ENCODE results near the gene ELAVL3. TPM values are rescaled to one million over a fixed set of nuclear protein-coding genes. Genes with fewer than 3 reads are reported as not detected.
A peak's percentile ranks its signal among the peaks of the same experiment; 100 is the strongest.

Gene ELAVL3
- total RNA-seq, 2 donors from 2014 or later = not detected

DNA sequence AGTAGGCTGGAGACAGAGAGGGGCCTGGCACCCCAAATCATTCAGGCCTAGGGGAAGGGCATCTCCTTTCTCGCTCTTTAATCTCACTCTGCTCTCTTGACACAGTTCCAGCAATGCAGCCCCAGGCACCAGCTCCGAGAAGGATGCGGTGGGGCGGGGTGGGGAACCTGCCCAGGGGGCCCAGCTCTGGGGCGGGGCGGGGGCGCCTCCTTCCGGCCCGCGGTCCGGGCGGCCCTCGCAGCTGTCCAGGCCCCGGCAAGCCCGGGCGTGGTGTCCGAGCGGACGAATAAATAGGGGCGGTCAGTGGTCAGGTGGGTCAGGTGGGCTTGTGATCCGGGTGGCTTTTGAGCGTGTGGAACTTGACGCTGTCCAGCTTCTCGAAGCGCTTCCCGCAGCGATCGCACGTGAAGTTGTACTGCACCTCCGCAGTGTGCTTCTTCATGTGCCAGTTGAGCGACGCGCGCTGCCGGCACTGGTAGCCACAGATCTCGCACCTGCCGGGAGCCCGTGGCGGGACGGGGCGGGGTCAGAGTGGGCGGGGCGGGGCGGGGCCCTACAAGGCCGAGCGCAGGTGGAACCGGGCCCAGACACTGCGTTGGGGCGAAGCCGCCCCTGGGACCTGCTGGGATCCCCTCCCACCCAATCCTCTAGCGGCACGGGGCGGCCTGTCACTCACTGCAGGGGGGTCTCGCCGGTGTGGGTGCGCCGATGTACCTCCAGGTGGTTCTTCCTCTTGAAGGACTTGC, 2.7 kb upstream of the ELAVL3 start:
- peaks cover 30% of the 10 kb centered on the region for H3K4me1 ChIP-seq
- no peak for TF ChIP-seq POLR2A (IDR thresholded peaks at IDR 0.05)
- TF ChIP-seq, protein P1, sequence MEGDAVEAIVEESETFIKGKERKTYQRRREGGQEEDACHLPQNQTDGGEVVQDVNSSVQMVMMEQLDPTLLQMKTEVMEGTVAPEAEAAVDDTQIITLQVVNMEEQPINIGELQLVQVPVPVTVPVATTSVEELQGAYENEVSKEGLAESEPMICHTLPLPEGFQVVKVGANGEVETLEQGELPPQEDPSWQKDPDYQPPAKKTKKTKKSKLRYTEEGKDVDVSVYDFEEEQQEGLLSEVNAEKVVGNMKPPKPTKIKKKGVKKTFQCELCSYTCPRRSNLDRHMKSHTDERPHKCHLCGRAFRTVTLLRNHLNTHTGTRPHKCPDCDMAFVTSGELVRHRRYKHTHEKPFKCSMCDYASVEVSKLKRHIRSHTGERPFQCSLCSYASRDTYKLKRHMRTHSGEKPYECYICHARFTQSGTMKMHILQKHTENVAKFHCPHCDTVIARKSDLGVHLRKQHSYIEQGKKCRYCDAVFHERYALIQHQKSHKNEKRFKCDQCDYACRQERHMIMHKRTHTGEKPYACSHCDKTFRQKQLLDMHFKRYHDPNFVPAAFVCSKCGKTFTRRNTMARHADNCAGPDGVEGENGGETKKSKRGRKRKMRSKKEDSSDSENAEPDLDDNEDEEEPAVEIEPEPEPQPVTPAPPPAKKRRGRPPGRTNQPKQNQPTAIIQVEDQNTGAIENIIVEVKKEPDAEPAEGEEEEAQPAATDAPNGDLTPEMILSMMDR (IDR thresholded peaks at IDR 0.05) = no peak
- no peak overlapping the region for H3K4me3 ChIP-seq
- no peak overlapping the region for H3K27ac ChIP-seq
- no peaks in the 10 kb centered on the region for H3K9me3 ChIP-seq
- intact Hi-C loops (cut with DNase I) = loop anchor here (10.0 kb wide), 1 partner anchor 189 kb away; the partner anchor contains the start of gene TSPAN16
- ATAC-seq (no peak), DNase-seq (no peak)
- no peaks in the 10 kb centered on the region for H3K36me3 ChIP-seq (replicated peaks in 1 of 2; ENCODE audit: insufficient read depth in 1 of 2, low read depth in 2 of 2)
- 81 to 84% methylated on average over 18 to 56 of the region's 57 CpGs for WGBS, 2 donors
- H3K27me3 ChIP-seq = peaks cover 0 to 35% of the 10 kb centered on the region in 2 donors

DNA sequence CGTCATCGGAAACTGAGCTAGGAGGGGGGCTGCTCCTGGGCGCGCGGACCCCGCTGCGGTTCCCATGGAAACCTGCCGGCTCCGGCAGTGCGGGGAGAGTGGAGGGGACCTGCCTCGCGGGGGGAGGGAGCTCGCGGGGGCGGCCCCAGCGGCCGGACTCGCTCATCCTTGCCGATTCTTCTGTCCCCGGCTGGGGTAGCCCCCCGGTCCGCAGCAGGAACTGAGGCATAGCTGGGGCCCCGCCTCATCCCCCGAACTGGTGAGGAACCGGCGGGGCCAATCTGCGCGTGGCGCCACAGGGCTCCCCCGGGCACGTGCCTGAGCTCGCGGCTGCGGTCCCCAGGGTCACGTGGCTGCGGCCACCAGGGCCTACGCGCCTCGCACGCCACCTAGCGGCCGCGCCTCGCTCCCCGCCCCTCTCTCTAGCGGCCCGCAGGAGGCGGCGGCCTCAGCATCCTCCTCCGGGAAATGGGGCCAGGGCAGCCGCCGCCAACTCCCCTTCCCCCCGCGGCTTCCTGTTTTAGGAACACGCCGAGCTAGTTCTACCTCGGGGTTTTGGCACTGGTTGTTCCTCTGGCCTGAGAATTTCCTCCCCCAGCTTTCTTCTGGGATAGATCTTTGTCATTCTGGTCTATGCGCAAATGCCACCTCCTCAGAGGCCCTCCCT, 1.7 kb upstream of the ELAVL3 start:
- peaks cover 30% of the 10 kb centered on the region for H3K4me1 ChIP-seq
- no peak overlapping the region for H3K27ac ChIP-seq
- peak; percentile 73 to 82 (median 79) for DNase-seq
- peaks cover 0 to 35% of the 10 kb centered on the region in 2 donors for H3K27me3 ChIP-seq
- intact Hi-C loops (cut with DNase I) = loop anchor here (10.0 kb wide), 1 partner anchor 188 kb away; the partner anchor contains the start of gene TSPAN16
- WGBS, 2 donors = 4 to 9% methylated on average over 9 to 46 of the region's 58 CpGs
- no peaks in the 10 kb centered on the region for H3K36me3 ChIP-seq (replicated peaks in 1 of 2; ENCODE audit: insufficient read depth in 1 of 2, low read depth in 2 of 2)
- peak in 1 of 3 donors; percentile 14 for TF ChIP-seq POLR2A (IDR thresholded peaks at IDR 0.05)
- TF ChIP-seq, protein P1 (IDR thresholded peaks at IDR 0.05) = peak; percentile 82 to 96 (median 93)
- ATAC-seq = peak; percentile 71
- no peaks in the 10 kb centered on the region for H3K9me3 ChIP-seq
- H3K4me3 ChIP-seq = no peak overlapping the region

GRCh38 chr19:11481534-11482383, 913 bp upstream of the ELAVL3 start:
- DNase-seq (peak in 3 of 4 donors; percentile 37 to 63 (median 51)), ATAC-seq (peak; percentile 34)
- peaks cover 30% of the 10 kb centered on the region for H3K4me1 ChIP-seq
- TF ChIP-seq, protein P1 (IDR thresholded peaks at IDR 0.05) = no peak
- TF ChIP-seq POLR2A (IDR thresholded peaks at IDR 0.05) = peak in 1 of 3 donors; percentile 9
- H3K27me3 ChIP-seq = peaks cover 0 to 35% of the 10 kb centered on the region in 2 donors
- no peak overlapping the region for H3K27ac ChIP-seq
- no peaks in the 10 kb centered on the region for H3K36me3 ChIP-seq (replicated peaks in 1 of 2; ENCODE audit: insufficient read depth in 1 of 2, low read depth in 2 of 2)
- intact Hi-C loops (cut with DNase I) = loop anchor here (10.0 kb wide), 1 partner anchor 187 kb away; the partner anchor contains the start of gene TSPAN16
- no peak overlapping the region for H3K4me3 ChIP-seq
- WGBS, 2 donors = 5 to 20% methylated on average over 1 to 50 of the region's 50 CpGs
- no peaks in the 10 kb centered on the region for H3K9me3 ChIP-seq

DNA sequence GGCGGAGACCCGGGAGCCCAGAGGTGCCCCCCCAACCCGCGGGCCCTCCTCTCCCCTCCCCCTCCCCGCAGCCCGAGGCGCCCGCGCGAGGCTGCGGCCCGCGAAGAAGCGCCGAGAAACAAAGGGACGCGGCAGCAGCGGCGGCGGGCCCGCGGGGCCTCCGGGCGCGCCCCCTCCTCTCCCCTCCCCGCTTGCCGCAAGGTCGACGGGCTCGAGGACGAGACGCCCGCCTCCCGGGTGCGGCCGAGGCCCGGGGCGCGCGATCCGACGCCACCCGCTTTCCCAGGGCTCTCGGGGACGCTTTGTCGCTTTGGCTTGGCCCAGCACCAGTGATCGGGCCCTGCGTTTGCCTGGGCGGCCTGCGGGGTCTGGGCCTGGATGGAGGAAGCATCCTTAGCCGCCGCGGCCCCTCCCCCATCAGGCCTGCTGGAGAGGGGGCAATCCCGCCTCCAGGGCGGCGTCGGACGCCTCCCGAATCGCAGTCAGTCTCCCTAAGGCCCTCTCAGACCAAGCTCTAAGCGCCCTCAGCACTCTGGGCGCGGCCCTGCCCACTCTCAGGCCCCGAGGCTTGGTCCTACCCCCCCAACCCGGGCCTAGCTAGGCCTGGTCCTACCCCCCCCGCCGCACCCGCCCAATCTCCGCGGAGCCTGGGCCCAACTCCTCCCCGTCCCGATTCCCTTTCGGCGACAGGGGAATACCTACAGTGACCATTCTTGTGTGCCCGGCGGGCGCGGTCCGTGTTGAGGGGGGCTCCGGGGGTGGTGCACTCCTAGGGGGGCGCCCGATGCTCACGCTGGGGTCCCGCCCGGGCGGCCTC, 740 bp downstream of the ELAVL3 start:
- TF ChIP-seq, protein P1 (IDR thresholded peaks at IDR 0.05) = no peak
- no peak for TF ChIP-seq POLR2A (IDR thresholded peaks at IDR 0.05)
- no peaks in the 10 kb centered on the region for H3K9me3 ChIP-seq
- no peak overlapping the region for H3K27ac ChIP-seq
- intact Hi-C loops (cut with DNase I) = loop anchor here (10.0 kb wide), 1 partner anchor 185 kb away; the partner anchor contains the start of gene TSPAN16
- 4 to 23% methylated on average over 15 to 76 of the region's 86 CpGs for WGBS, 2 donors
- H3K27me3 ChIP-seq = peaks cover 0 to 35% of the 10 kb centered on the region in 2 donors
- DNase-seq (no peak), ATAC-seq (no peak)
- peaks cover 30% of the 10 kb centered on the region for H3K4me1 ChIP-seq
- H3K36me3 ChIP-seq (replicated peaks in 1 of 2; ENCODE audit: insufficient read depth in 1 of 2, low read depth in 2 of 2) = no peaks in the 10 kb centered on the region
- H3K4me3 ChIP-seq = no peak overlapping the region
